Endothelial cell (in vitro differentiated cells): Measurements from ENCODE around the gene SFRP2. TPM values are rescaled to one million over a fixed set of nuclear protein-coding genes. Genes with fewer than 3 reads are reported as not detected.

Source experiments
- DNase-seq: peaks from one replicate; pipeline ENCODE4 v3.0.0; 2021; ENCODE audit warnings: low spot score
- H3K27ac Mint-ChIP-seq: one replicate; pipeline ENCODE4 v1.8.0; 2021; ENCODE audit warnings: mixed read lengths, inconsistent platforms; ENCODE audit not compliant: unreplicated experiment
- H3K27me3 Mint-ChIP-seq: one replicate; pipeline ENCODE4 v1.8.0; 2021; ENCODE audit warnings: mild to moderate bottlenecking, moderate library complexity, mixed read lengths, inconsistent platforms; ENCODE audit not compliant: unreplicated experiment
- H3K36me3 Mint-ChIP-seq: one replicate; pipeline ENCODE4 v1.8.0; 2021; ENCODE audit warnings: mild to moderate bottlenecking, low read depth, mixed read lengths, inconsistent platforms; ENCODE audit not compliant: unreplicated experiment
- H3K4me1 Mint-ChIP-seq: one replicate; pipeline ENCODE4 v1.8.0; 2021; ENCODE audit warnings: mild to moderate bottlenecking, mixed read lengths, inconsistent platforms; ENCODE audit not compliant: unreplicated experiment
- H3K4me3 Mint-ChIP-seq: one replicate; pipeline ENCODE4 v1.8.0; 2021; ENCODE audit warnings: mild to moderate bottlenecking, mixed read lengths, inconsistent platforms; ENCODE audit not compliant: unreplicated experiment
- H3K9me3 Mint-ChIP-seq: one replicate; pipeline ENCODE4 v1.8.0; 2021; ENCODE audit warnings: mixed read lengths, inconsistent platforms; ENCODE audit not compliant: unreplicated experiment
- CTCF ChIP-seq: fragments of 200-600 bp; sonication (generic); IDR thresholded peaks from one replicate; pipeline ENCODE4 v1.5.0; 2021; ENCODE audit warnings: antibody characterized with exemption; ENCODE audit not compliant: unreplicated experiment
- total RNA-seq: library from RNA; stranded (reverse); fragmentation: NEBNext Ultra II Directional; extraction: Animal tissue kit (Norgen Biotek cat#: 25700); gene quantifications from one replicate; pipeline ENCODE4 v1.2.1, GENCODE V29; 2021; ENCODE audit not compliant: unreplicated experiment

Gene SFRP2
- total RNA-seq, 1 donor from 2014 or later: 4.1 TPM

GRCh38 chr4:153809916-153810810, 21.3 kb upstream of the SFRP2 start:
- no peaks in the 10 kb centered on the region for H3K9me3 Mint-ChIP-seq
- no peak for DNase-seq
- H3K27me3 Mint-ChIP-seq: peaks cover 2% of the 10 kb centered on the region
- TF ChIP-seq CTCF: no peak
- H3K4me3 Mint-ChIP-seq: no peak overlapping the region
- H3K4me1 Mint-ChIP-seq: no peaks in the 10 kb centered on the region
- no peak overlapping the region for H3K27ac Mint-ChIP-seq
- no peaks in the 10 kb centered on the region for H3K36me3 Mint-ChIP-seq

- Mint-ChIP-seq H3K4me1 (no peaks in the 10 kb centered on the region), H3K4me3 (no peak overlapping the region), H3K27ac (no peak overlapping the region)
These were observed 20.4 kb upstream of the SFRP2 start for GRCh38 chr4:153809307-153809706.

GRCh38 chr4:153808175-153808574, 19.3 kb upstream of the SFRP2 start:
- no peaks in the 10 kb centered on the region for H3K36me3 Mint-ChIP-seq
- no peaks in the 10 kb centered on the region for H3K9me3 Mint-ChIP-seq
- H3K4me3 Mint-ChIP-seq: no peak overlapping the region
- no peak for DNase-seq
- peaks cover 5% of the 10 kb centered on the region for H3K27me3 Mint-ChIP-seq
- H3K4me1 Mint-ChIP-seq: no peaks in the 10 kb centered on the region
- no peak for TF ChIP-seq CTCF
- no peak overlapping the region for H3K27ac Mint-ChIP-seq

More at GRCh38 chr4:153809307-153809706, 20.4 kb upstream of the SFRP2 start:
- no peak for DNase-seq
- TF ChIP-seq CTCF: no peak
- H3K36me3 Mint-ChIP-seq: no peaks in the 10 kb centered on the region
- H3K27me3 Mint-ChIP-seq: peaks cover 2% of the 10 kb centered on the region
- H3K9me3 Mint-ChIP-seq: no peaks in the 10 kb centered on the region

- Mint-ChIP-seq H3K27me3 (peaks cover 5% of the 10 kb centered on the region), H3K9me3 (no peaks in the 10 kb centered on the region), H3K4me1 (no peaks in the 10 kb centered on the region), H3K4me3 (no peak overlapping the region), H3K36me3 (no peaks in the 10 kb centered on the region), H3K27ac (no peak overlapping the region)
- no peak for DNase-seq
- no peak for TF ChIP-seq CTCF
These were observed 17.2 kb upstream of the SFRP2 start for GRCh38 chr4:153806073-153806472.

GRCh38 chr4:153804722-153805121, 15.8 kb upstream of the SFRP2 start:
- H3K9me3 Mint-ChIP-seq: no peaks in the 10 kb centered on the region
- H3K4me3 Mint-ChIP-seq: no peak overlapping the region

More at GRCh38 chr4:153804722-153805121, 15.8 kb upstream of the SFRP2 start:
- H3K27me3 Mint-ChIP-seq: peaks cover 5% of the 10 kb centered on the region
- H3K36me3 Mint-ChIP-seq: no peaks in the 10 kb centered on the region
- H3K4me1 Mint-ChIP-seq: no peaks in the 10 kb centered on the region
- H3K27ac Mint-ChIP-seq: no peak overlapping the region
- no peak for DNase-seq
- no peak for TF ChIP-seq CTCF
